ENCODE measurements around the gene FLRT1.

The FLRT1 gene

DNA sequence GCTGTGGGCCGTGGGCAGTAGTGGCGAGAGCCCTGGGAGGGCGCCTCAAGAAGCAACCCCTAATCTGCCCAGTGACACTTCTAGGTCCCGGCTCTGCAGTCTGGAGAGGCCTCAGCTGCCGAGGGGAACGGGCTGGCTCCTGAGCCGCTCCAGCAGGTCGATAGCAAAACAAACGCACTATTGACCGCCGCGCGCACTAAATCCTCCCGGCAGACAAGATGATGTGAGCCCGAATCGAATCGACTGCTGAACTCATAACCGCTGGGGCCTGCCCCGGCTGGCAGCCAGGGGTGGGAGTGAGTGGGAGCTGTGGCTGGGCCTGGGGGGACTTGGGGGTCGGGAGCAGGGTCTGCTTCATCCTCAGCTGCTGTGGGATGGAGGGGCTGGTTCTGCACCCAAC is 36.1 kb downstream of the FLRT1 start:
- no peak overlapping the region for H3K4me3 ChIP-seq (ENCODE audit: low read length)
- DNase-seq (ENCODE audit: low read depth): no peak
- TF ChIP-seq, protein P1, sequence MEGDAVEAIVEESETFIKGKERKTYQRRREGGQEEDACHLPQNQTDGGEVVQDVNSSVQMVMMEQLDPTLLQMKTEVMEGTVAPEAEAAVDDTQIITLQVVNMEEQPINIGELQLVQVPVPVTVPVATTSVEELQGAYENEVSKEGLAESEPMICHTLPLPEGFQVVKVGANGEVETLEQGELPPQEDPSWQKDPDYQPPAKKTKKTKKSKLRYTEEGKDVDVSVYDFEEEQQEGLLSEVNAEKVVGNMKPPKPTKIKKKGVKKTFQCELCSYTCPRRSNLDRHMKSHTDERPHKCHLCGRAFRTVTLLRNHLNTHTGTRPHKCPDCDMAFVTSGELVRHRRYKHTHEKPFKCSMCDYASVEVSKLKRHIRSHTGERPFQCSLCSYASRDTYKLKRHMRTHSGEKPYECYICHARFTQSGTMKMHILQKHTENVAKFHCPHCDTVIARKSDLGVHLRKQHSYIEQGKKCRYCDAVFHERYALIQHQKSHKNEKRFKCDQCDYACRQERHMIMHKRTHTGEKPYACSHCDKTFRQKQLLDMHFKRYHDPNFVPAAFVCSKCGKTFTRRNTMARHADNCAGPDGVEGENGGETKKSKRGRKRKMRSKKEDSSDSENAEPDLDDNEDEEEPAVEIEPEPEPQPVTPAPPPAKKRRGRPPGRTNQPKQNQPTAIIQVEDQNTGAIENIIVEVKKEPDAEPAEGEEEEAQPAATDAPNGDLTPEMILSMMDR (IDR thresholded peaks at IDR 0.05; ENCODE audit: insufficient read depth, low read depth, low read length, missing control alignments): no peak

DNA sequence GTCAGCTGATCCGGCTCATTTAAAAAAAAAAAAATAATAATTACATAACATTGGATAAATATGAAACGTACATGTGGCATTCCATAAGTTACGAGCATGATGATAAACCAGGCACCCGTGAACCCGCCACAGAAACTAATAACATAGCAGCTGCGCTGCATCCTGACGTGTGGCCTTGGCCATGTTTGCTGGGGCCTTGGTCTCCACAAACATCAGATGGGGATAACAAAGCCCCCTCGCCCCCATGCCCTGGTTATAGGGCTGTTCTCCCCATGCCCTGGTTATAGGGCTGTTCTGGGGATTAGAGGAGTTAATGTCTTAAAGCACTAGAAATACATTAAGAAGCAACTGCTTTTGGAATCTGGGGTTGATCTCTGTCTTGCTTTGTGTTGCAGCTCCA is 36.7 kb downstream of the FLRT1 start:
- DNase-seq (ENCODE audit: low read depth): no peak
- TF ChIP-seq, protein P1 (IDR thresholded peaks at IDR 0.05; ENCODE audit: insufficient read depth, low read depth, low read length, missing control alignments): no peak

DNA sequence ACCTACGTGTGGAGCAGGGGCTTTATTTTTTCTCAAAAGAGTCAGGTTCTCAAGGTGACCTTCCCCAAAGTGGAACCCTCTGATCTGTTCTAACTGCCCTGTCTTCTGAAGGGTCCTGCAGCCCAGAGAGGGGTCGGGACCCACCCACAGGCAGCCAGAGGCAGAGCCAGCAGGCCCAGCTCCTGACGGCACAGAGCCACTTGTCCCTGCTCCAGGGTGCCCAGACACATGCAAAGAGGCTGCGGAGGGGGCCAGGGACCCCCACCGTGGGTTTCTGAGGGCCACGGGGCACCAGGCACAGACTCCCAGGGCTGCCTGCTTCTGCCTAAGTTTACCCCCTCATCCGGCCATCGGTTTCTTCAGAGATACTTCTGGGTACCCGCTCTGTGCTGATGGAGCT is 37.1 kb downstream of the FLRT1 start:
- H3K4me3 ChIP-seq (ENCODE audit: low read length): no peak overlapping the region
- TF ChIP-seq, protein P1 (IDR thresholded peaks at IDR 0.05; ENCODE audit: insufficient read depth, low read depth, low read length, missing control alignments): no peak
- DNase-seq (ENCODE audit: low read depth): no peak

More for the DNA sequence above, 36.7 kb downstream of the FLRT1 start:
- no peak overlapping the region for H3K4me3 ChIP-seq (ENCODE audit: low read length)

GRCh38 chr11:64073542-64073941 is 37.8 kb downstream of the FLRT1 start:
- TF ChIP-seq, protein P1 (IDR thresholded peaks at IDR 0.05; ENCODE audit: insufficient read depth, low read depth, low read length, missing control alignments): no peak
- no peak overlapping the region for H3K4me3 ChIP-seq (ENCODE audit: low read length)
- DNase-seq (ENCODE audit: low read depth): no peak

- no peak overlapping the region for H3K4me3 ChIP-seq (ENCODE audit: low read length)
- DNase-seq (ENCODE audit: low read depth): peak; percentile 54
- TF ChIP-seq, protein P1 (IDR thresholded peaks at IDR 0.05; ENCODE audit: insufficient read depth, low read depth, low read length, missing control alignments): no peak
These were observed 38.5 kb downstream of the FLRT1 start for GRCh38 chr11:64074239-64074638.

DNA sequence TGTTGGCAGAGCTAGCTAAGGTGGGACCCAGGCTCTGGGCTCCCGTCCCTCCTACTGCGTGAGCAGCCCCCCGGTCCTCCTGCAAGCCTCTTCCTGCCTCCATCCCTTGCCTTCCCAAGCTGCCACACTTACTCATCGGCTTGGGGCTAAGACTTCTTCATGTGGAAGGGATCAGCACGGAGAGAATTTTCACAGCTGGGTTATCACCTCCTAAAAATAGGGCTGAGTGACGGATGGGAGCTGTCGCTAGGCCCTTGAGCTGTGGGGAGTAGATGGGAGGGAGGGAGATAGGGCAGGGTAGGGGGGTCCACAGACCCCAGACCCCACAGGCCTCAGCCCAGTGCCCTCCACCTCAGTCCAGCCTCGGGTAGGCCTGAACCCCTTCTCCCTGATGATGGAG is 41.0 kb downstream of the FLRT1 start:
- TF ChIP-seq, protein P1 (IDR thresholded peaks at IDR 0.05; ENCODE audit: insufficient read depth, low read depth, low read length, missing control alignments): no peak
- no peak overlapping the region for H3K4me3 ChIP-seq (ENCODE audit: low read length)
- no peak for DNase-seq (ENCODE audit: low read depth)

DNA sequence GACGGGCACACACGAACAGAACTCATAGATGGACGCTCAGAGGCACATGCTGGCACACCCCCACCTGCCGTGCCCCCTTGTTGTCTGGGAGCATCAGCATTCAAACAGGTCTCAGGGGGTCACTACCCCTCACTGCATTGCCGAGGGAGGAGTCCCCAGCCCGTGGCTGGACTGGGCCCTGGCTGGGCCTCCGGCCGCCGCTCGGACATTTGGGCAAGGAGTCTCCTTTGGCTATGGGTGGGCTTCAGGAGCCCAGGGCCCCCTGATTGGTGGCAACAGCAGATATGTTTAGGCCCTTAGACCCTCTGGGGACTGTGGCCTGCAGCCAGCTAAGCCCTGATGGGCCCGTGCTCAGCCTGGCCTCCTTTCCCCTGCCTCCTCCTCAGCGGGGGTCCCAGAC is 41.9 kb downstream of the FLRT1 start:
- TF ChIP-seq, protein P1 (IDR thresholded peaks at IDR 0.05; ENCODE audit: insufficient read depth, low read depth, low read length, missing control alignments): no peak
- no peak for DNase-seq (ENCODE audit: low read depth)
- H3K4me3 ChIP-seq (ENCODE audit: low read length): no peak overlapping the region
